ENCODE results near the gene PRTG.

Gene PRTG

GRCh38 chr15:55665605-55666227 is 77.2 kb downstream of the PRTG start:
- no peak overlapping the region for H3K4me3 ChIP-seq (ENCODE audit: control insufficient read depth, low read depth, low read length)
- no peak for TF ChIP-seq CTCF (conservative IDR thresholded peaks at IDR 0.05; ENCODE audit: control insufficient read depth, insufficient read depth, low read depth, low read length)
- no peak for DNase-seq (ENCODE audit: low read depth)

GRCh38 chr15:55661428-55661827 is 81.5 kb downstream of the PRTG start:
- TF ChIP-seq CTCF (conservative IDR thresholded peaks at IDR 0.05; ENCODE audit: control insufficient read depth, insufficient read depth, low read depth, low read length) = no peak
- no peak for DNase-seq (ENCODE audit: low read depth)
- no peak overlapping the region for H3K4me3 ChIP-seq (ENCODE audit: control insufficient read depth, low read depth, low read length)

DNA sequence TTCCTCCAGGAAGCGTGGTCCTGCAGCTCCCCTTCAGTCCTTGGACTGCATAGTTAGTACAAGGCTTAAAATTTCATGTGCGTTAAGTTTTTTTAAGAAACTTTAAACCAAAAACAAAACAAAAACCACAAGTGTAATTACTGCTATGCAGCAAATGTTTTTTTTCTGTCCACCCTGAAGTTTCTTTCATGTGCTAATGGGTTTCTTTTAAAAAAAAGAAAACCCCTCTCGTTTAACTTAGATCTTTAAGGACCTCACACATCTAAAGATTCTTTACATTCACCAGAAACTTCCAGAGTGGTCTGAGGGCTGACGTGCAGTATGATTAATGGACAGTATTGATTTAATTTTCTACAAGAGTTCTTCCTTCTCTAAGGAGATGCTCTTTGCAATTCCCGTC is 82.8 kb downstream of the PRTG start:
- no peak for TF ChIP-seq CTCF (conservative IDR thresholded peaks at IDR 0.05; ENCODE audit: control insufficient read depth, insufficient read depth, low read depth, low read length)
- DNase-seq (ENCODE audit: low read depth) = no peak
- H3K4me3 ChIP-seq (ENCODE audit: control insufficient read depth, low read depth, low read length) = no peak overlapping the region

DNA sequence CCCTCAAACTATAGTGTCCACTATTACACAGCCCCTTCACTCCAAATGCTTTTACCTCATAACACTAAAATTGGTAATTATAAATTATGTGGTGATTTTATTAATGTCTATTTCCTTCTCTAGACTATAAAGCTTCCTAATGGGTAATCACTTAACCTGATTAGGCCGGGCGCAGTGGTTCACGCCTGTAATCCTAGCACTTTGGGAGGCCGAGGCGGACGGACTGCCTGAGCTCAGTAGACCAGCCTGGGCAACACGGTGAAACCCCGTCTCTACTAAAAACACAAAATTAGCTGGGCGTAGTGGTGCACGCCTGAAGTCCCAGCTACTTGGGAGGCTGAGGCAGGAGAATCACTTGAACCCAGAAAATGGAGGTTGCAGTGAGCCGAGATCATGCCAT is 83.5 kb downstream of the PRTG start:
- no peak overlapping the region for H3K4me3 ChIP-seq (ENCODE audit: control insufficient read depth, low read depth, low read length)
- no peak for TF ChIP-seq CTCF (conservative IDR thresholded peaks at IDR 0.05; ENCODE audit: control insufficient read depth, insufficient read depth, low read depth, low read length)
- no peak for DNase-seq (ENCODE audit: low read depth)

DNA sequence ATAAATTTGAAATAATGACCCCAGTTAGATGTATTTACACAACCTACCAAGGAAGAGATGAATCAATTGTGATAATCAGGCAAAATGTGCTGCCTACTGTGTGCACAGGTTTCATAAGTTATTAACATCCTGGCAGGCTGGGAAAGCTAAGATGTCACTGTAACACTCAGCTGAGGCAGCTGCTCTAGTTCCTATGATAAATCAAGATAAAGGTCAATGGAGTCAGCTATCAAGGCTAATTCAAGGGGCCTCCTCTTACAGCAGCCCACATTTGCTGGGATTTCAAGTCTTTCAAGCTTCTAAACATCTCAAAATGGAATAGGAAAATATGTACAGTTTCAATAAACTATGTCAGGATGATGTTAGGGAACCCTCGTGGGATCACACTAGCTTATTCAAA is 84.1 kb downstream of the PRTG start:
- TF ChIP-seq CTCF (conservative IDR thresholded peaks at IDR 0.05; ENCODE audit: control insufficient read depth, insufficient read depth, low read depth, low read length) = no peak
- no peak overlapping the region for H3K4me3 ChIP-seq (ENCODE audit: control insufficient read depth, low read depth, low read length)
- DNase-seq (ENCODE audit: low read depth) = no peak

DNA sequence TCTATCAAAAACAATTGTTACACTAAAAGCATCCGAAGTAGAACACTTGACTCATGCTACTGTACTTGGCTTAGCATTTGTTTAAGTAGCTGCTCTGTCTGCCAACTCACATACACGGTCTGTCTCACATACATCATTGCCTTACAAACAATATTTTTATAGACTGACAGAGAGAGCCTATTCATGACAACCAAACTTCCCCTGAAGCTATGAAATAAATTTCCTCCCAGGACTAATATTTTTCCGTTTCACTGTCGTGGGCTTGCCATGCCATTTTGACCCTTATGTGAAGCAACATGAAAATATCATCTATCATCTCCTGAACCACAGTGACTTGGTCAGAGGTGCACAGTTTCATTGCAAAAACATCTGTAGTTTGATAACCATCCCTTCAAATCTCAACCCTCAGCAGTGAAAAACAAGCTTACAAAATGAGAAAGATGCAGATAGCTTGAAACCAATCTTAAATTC is 88.4 kb downstream of the PRTG start:
- TF ChIP-seq CTCF (conservative IDR thresholded peaks at IDR 0.05; ENCODE audit: control insufficient read depth, insufficient read depth, low read depth, low read length) = no peak
- no peak overlapping the region for H3K4me3 ChIP-seq (ENCODE audit: control insufficient read depth, low read depth, low read length)
- DNase-seq (ENCODE audit: low read depth) = peak; percentile 28
